HG03280 (cell line): Measurements from ENCODE around the gene NAV2.

ENCODE experiments used
- ATAC-seq: cut with Tn5 transposase; IDR thresholded peaks from one replicate; pipeline ENCODE4 v1.9.1; 2021; ENCODE audit warnings: mild to moderate bottlenecking, moderate library complexity; ENCODE audit not compliant: unreplicated experiment

Gene NAV2

GRCh38 chr11:20011307-20011951, 298.8 kb downstream of the NAV2 start:
- ATAC-seq: no peak

- ATAC-seq: no peak
Observed at GRCh38 chr11:20013346-20014066, 300.9 kb downstream of the NAV2 start.

GRCh38 chr11:20014067-20014402, 301.4 kb downstream of the NAV2 start:
- ATAC-seq: no peak

- ATAC-seq: no peak
Observed at GRCh38 chr11:20015101-20015500, 302.5 kb downstream of the NAV2 start.

- ATAC-seq: no peak
Observed at GRCh38 chr11:20015529-20016427, 303.1 kb downstream of the NAV2 start.

- ATAC-seq: no peak
Observed at GRCh38 chr11:20016526-20016925, 303.9 kb downstream of the NAV2 start.

GRCh38 chr11:20017320-20017719, 304.7 kb downstream of the NAV2 start:
- no peak for ATAC-seq

- ATAC-seq: no peak
Observed at GRCh38 chr11:20020198-20020597, 307.6 kb downstream of the NAV2 start.

GRCh38 chr11:20020716-20021115, 308.1 kb downstream of the NAV2 start:
- no peak for ATAC-seq

- ATAC-seq: no peak
Observed at GRCh38 chr11:20021212-20021611, 308.6 kb downstream of the NAV2 start.

GRCh38 chr11:20021771-20022362, 309.2 kb downstream of the NAV2 start:
- ATAC-seq: no peak

- ATAC-seq: no peak
Observed at GRCh38 chr11:20022363-20023081, 309.9 kb downstream of the NAV2 start.

- no peak for ATAC-seq
Observed at GRCh38 chr11:20023082-20023426, 310.4 kb downstream of the NAV2 start.

- no peak for ATAC-seq
Observed at GRCh38 chr11:20024172-20024935, 311.7 kb downstream of the NAV2 start.

- ATAC-seq: no peak
Observed at GRCh38 chr11:20025332-20025840, 312.7 kb downstream of the NAV2 start.

GRCh38 chr11:20026629-20027555, 314.3 kb downstream of the NAV2 start:
- ATAC-seq: no peak

GRCh38 chr11:20027556-20028013, 314.9 kb downstream of the NAV2 start:
- no peak for ATAC-seq

- ATAC-seq: no peak
Observed at GRCh38 chr11:20029193-20029592, 316.6 kb downstream of the NAV2 start.

- ATAC-seq: no peak
Observed at GRCh38 chr11:20030472-20030871, 317.8 kb downstream of the NAV2 start.
